ENCODE results near the gene PAPPA2. TPM values are rescaled to one million over a fixed set of nuclear protein-coding genes. Genes with fewer than 3 reads are reported as not detected.

Gene PAPPA2
- total and polyA plus RNA-seq, 9 of the 15 experiments (the other 6 are each of a cell fraction or from before 2014, with no cell fraction given): 0.01 to 0.15 (median 0.05) TPM; not detected in 2

- TF ChIP-seq NFE2 (IDR thresholded peaks at IDR 0.05; ENCODE audit: low read depth) (0 out of 2 replicates have a peak, but pooled peaks have one; percentile 28), ARID1B (IDR thresholded peaks at IDR 0.05) (no peak)
These were observed 384.1 kb downstream of the PAPPA2 start (continued) for GRCh38 chr1:176847052-176847451.

DNA sequence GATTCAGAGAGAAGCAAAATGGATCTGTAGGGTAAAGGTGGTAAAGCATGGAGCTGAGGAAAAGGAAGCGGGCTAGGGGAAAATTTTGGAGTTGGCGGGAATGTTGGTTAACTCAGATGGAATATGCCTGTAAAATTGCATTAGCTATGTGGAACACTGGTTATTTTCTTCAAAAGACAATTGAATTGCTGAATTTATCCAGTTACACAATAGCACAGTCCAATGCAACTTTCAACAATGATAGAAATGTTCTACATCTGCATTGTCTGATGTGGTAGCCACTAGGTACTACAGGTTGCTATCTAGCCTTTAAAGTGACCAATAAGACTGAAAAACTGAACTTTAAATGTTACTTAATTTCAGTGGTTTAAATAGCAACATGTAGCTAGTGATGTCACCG is 386.3 kb downstream of the PAPPA2 start:
- no peaks in the 10 kb centered on the region for H3K9me3 ChIP-seq (replicated peaks; ENCODE audit: control insufficient read depth, insufficient read depth, low read depth, low read length)
- no peak overlapping the region for H3K9ac ChIP-seq (ENCODE audit: insufficient read depth in 1 of 2, low read depth in 2 of 2, low read length in 2 of 2)
- no peaks in the 10 kb centered on the region for H3K9me1 ChIP-seq (ENCODE audit: control insufficient read depth, insufficient read depth, low read length)
- ChIA-PET CTCF (ENCODE audit: low intra/inter-chr PET ratio) (no interaction called here), POLR2A (no interaction called here)
- H3K79me2 ChIP-seq (ENCODE audit: control insufficient read depth, insufficient read depth, low read length): no peaks in the 10 kb centered on the region
- ATAC-seq (no peak), DNase-seq (ENCODE audit: extremely low read depth in 1 of 4, low spot score in 3 of 4) (no peak), FAIRE-seq (no peak)
- no peak overlapping the region for H2AFZ ChIP-seq (ENCODE audit: low read depth, low read length)
- in situ Hi-C loops (cut with MboI) (loop anchor here (10.0 kb wide), 1 partner anchor 474 kb away; no protein-coding TSS in a partner anchor), intact Hi-C loops (cut with micrococcal nuclease) (no loop called here)
- no TSS peak for BruUV-seq (replicated peaks)
- H3K4me1 ChIP-seq (replicated peaks in 1 of 2; ENCODE audit: control insufficient read depth in 2 of 2, insufficient read depth in 2 of 2, low read length in 2 of 2): peaks cover 9 to 25% of the 10 kb centered on the region in 2 experiments
- no peak overlapping the region for H3K4me3 ChIP-seq
- 59% methylated on average over 3 of the region's 3 CpGs for WGBS (ENCODE audit: insufficient coverage, low coverage, missing lambda C conversion rate)
- H3K4me2 ChIP-seq (ENCODE audit: insufficient read depth, low read length): no peak overlapping the region
- H3K27ac ChIP-seq (ENCODE audit: extremely low read depth, low read depth, low read length): no peak overlapping the region
- TF ChIP-seq CC2D1A (IDR thresholded peaks at IDR 0.05) (no peak), HDAC6 (IDR thresholded peaks at IDR 0.05; ENCODE audit: low read depth, low read length) (no peak), RUNX1 (IDR thresholded peaks at IDR 0.05; ENCODE audit: low read depth) (no peak), SPI1 (IDR thresholded peaks at IDR 0.05; ENCODE audit: borderline replicate concordance, low read depth, low read length) (no peak)
- TF ChIP-seq, protein P1, sequence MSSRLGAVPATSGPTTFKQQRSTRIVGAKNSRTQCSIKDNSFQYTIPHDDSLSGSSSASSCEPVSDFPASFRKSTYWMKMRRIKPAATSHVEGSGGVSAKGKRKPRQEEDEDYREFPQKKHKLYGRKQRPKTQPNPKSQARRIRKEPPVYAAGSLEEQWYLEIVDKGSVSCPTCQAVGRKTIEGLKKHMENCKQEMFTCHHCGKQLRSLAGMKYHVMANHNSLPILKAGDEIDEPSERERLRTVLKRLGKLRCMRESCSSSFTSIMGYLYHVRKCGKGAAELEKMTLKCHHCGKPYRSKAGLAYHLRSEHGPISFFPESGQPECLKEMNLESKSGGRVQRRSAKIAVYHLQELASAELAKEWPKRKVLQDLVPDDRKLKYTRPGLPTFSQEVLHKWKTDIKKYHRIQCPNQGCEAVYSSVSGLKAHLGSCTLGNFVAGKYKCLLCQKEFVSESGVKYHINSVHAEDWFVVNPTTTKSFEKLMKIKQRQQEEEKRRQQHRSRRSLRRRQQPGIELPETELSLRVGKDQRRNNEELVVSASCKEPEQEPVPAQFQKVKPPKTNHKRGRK (tag; IDR thresholded peaks at IDR 0.05): no peak
- H4K20me1 ChIP-seq (replicated peaks; ENCODE audit: control insufficient read depth, insufficient read depth, low read length): no peaks in the 10 kb centered on the region
- H3K36me3 ChIP-seq (ENCODE audit: control insufficient read depth, insufficient read depth, low read length): no peaks in the 10 kb centered on the region
- no peaks in the 10 kb centered on the region for H3K27me3 ChIP-seq (ENCODE audit: control insufficient read depth in 2 of 2, insufficient read depth in 2 of 2, low read length in 2 of 2)
